T-helper 9 cell (primary cell): ENCODE results near the gene NEK1.
"Not testable (repeated sequence)": the region's sequence is repeated elsewhere in the genome, so short reads cannot be mapped to it uniquely, and the experiment has no call there.

Experiments used
- DNase-seq: peaks from one replicate; pipeline ENCODE4 v3.0.0-alpha.2; 2020

Gene NEK1

DNA sequence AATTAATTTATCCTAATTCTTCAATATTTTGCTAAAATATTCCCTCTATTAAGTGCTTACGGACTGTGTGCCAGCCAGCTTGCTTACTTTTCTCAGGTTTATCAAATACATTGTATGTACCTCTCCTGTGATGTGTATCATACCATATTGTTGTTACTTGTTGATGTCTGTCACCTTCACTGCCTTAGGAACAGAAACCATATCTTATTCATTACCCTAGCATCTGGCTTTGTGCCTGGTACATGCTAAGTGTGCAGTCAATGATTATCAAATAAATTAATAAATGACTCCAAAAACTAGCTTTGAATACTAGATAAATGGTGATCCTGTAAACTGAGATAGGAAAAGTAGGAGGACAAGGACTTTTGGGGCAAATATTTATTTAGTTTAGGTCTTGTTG is 14.9 kb upstream of the NEK1 start:
- no peak for DNase-seq

GRCh38 chr4:169626331-169627282 is 14.2 kb upstream of the NEK1 start:
- no peak for DNase-seq

- no peak for DNase-seq
Observed at GRCh38 chr4:169625886-169626285, 13.5 kb upstream of the NEK1 start.

- DNase-seq, result not testable (repeated sequence)
Observed at GRCh38 chr4:169624012-169624411, 11.6 kb upstream of the NEK1 start.

DNA sequence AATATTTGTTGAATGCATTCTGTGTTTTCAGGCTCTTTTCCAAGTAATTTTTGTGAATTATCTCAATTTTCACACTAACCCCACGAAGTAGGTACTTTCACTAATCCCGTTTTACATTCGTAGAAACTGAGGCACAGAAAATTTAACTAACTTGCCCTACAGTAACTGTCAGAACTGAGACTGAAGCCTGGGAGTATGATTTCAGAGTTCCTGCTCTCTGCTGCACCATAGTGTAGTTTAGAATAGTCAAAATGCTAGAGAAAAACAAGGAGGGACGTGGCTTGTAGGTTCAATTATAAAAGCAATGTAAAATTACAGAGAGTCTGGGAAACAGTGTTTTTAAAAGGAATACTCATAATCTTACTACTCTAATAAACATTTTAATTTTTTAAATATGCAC is 10.2 kb upstream of the NEK1 start:
- no peak for DNase-seq

- DNase-seq, result no peak
Observed at GRCh38 chr4:169621731-169622492, 9.5 kb upstream of the NEK1 start.

GRCh38 chr4:169620880-169621248 is 8.5 kb upstream of the NEK1 start:
- DNase-seq, result no peak

DNA sequence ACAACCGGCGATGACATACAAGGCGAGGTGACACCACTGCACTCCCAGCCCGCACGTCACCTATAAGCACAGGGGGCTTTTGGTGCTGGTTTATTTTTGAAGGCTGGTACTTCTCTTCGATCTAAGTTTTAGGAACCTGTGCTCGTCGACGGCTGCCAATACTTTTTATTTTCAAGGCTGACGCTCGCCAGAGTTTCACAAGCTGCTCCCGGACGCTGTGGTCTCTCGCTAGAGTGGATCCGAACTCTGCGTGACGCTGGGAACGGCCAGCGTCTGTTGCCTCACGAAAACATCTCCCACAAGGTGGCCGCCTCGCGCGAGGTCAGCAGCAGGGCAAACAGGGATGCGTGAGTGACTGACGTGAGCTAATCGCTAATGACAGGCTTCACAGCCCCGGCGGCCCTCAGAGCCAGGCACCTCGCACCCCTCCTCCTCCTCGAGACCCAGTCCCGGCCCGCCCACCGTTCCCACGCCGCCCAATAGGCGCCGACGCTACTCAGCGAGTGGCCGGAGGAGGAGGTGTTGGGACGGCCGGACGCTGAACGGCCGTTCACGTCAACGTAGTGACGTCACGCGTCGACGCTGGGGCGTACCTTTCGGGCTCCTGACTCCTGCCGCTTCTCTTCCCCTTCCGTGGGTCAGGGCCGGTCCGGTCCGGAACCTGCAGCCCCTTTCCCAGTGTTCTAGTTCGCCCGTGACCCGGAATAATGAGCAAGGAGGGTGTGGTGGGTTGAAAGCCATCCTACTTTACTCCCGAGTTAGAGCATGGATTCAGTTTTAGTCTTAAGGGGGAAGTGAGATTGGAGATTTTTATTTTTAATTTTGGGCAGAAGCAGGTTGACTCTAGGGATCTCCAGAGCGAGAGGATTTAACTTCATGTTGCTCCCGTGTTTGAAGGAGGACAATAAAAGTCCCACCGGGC is 7.8 kb upstream of the NEK1 start, which contains the start of gene CLCN3:
CLCN3 (plus strand) TSS at position 621 of the 922 bp plus-strand sequence. CDS start 15,351 bp downstream, outside the sequence.
- DNase-seq, result peak; percentile 72

GRCh38 chr4:169619518-169619957 is 7.2 kb upstream of the NEK1 start:
- DNase-seq, result peak; percentile 34

GRCh38 chr4:169618986-169619385 is 6.6 kb upstream of the NEK1 start:
- no peak for DNase-seq

GRCh38 chr4:169618286-169618685 is 5.9 kb upstream of the NEK1 start:
- no peak for DNase-seq

GRCh38 chr4:169617306-169617705 is 4.9 kb upstream of the NEK1 start:
- DNase-seq, result no peak

- DNase-seq, result no peak
Observed at GRCh38 chr4:169616846-169617245, 4.5 kb upstream of the NEK1 start.

GRCh38 chr4:169615467-169616106 is 3.2 kb upstream of the NEK1 start:
- DNase-seq, result no peak

- peak; percentile 58 for DNase-seq
Observed at GRCh38 chr4:169612871-169613859, 782 bp upstream of the NEK1 start.

DNA sequence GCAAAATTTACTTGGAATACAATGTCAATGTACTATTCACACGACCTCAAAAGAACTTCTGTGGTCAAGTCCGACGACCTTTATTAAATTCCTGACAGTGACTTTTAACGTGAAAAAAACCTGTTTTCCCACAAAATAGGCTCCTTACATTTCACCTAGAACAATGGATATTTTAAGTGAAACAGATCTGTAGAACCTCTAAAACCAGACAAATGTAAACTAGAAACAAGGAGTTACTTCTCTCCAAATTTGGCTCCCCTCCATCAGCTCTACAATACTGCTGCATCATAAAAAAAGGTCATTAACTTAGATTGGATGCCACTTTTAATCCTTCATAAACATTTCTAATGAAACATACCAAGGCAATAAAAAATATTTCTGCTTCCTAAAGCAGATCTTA is 1.2 kb downstream of the NEK1 start:
- DNase-seq, result no peak

GRCh38 chr4:169604903-169605331 is 7.5 kb downstream of the NEK1 start:
- no peak for DNase-seq

GRCh38 chr4:169604131-169604900 is 8.1 kb downstream of the NEK1 start:
- no peak for DNase-seq

- DNase-seq, result no peak
Observed at GRCh38 chr4:169603312-169603711, 9.1 kb downstream of the NEK1 start.
